Measurements from ENCODE around the gene ARHGAP29.
"Not testable (repeated sequence)": the region's sequence is repeated elsewhere in the genome, so short reads cannot be mapped to it uniquely, and the experiment has no call there.

The ARHGAP29 gene

GRCh38 chr1:94164121-94164520, 73.3 kb downstream of the ARHGAP29 start:
- DNase-seq, result not testable (repeated sequence)

DNA sequence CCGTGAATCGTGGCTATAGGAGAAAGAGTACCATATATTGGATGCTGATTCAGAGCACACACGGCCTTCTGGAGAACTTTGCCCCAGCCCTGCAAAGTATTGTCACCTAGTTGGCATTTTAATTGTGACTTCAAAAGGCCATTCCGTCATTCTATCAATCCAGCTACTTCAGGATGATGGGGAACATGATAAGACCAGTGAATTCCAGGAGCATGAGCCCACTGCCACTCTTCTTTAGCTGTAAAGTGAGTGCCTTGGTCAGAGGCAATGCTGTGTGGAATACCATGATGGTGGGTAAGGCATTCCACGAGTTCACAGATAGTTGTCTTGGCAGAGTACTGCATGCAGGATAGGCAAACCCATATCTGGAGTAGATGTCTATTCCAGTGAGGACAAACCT, 74.1 kb downstream of the ARHGAP29 start:
- not testable (repeated sequence) for DNase-seq

DNA sequence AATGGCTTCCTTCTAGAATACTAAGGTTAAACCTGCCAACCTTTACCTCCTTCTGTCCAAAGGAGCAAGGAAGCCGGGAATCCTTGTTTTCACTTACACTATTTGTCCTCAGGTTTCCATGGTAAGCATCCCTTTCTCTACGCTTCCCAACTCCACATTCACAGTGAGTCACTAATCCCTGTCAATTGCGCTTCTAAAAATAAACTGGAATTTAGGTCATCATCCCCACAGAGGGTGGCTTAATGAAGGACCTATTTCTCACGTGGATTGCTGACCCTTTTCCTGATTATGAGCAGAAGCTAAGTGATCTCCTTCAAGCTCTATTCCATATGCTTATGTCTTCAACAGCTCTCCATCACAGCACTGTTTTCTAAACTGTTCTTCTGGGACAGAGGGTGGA, 76.6 kb downstream of the ARHGAP29 start:
- no peak for DNase-seq

GRCh38 chr1:94156096-94156625, 81.2 kb downstream of the ARHGAP29 start:
- DNase-seq, result no peak

GRCh38 chr1:94154989-94155388, 82.4 kb downstream of the ARHGAP29 start:
- no peak for DNase-seq

DNA sequence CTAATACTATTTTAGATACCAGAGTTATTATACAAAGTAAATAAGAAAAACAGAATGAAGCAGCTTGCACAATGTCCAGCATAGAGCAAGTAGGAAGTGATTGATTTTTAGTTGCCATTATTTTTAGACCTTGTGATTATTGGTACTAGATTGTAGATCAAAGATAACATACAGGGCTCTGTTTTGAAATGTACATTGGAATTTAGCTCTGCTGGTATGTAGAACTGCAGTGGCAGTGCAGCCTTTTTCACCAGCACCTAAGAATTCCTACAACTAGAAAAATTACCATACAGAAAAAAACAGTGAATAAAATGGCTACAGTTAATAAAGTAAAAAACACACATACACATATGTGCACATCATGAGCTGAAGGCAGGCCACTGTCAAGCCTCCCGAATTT, 84.3 kb downstream of the ARHGAP29 start:
- no peak for DNase-seq

GRCh38 chr1:94149166-94149565, 88.2 kb downstream of the ARHGAP29 start:
- not testable (repeated sequence) for DNase-seq

GRCh38 chr1:94146273-94146672, 91.1 kb downstream of the ARHGAP29 start:
- DNase-seq, result no peak

- no peak for DNase-seq
These were observed 92.5 kb downstream of the ARHGAP29 start for GRCh38 chr1:94144836-94145235.

DNA sequence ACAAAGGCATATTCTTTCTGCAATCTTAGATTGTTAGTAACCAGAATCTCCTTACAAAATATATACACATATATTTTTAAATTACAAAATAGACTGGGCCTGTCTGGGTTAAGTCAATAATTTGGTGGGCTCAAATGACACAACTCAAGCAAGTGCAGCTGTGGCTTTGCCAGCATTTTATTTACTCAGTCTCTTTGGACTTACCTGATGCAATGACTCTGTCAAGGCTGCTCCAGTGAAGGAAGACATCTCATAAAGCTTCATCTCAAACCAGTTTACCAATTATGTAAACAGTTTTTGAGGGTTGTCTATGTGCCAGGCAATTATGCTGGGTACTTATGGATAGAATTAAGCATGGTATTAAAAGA, 93.6 kb downstream of the ARHGAP29 start:
- DNase-seq, result no peak

DNA sequence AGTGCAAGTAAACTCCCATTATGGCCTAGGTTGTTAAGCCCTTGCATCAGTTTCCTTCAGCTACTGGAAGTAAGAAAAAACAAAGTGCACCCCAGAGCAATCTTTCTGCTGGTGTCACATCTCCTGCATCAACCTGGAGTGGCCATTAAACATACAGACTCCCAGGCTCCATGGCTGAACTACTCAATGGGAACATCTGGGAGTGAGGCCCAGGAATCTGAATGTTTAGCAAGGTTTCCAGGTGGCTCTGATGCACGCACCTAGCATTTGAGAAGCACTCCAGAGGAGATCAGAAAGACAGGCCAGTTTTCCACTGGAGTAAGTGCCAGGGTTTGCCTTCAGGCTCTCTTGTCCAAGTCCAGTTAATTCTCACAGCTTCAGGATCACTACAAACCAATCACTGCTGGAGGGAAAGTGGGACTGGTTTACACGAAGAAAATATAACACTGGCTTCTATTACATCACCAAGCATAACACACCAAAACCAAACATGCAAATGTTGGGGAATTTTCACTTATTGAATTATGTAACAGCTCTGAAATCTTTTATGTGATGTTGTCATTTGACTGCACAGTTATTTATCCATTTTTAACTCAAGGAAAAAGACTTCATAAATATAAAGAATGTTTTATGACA, 94.1 kb downstream of the ARHGAP29 start:
- DNase-seq, result no peak

- no peak for DNase-seq
These were observed 94.8 kb downstream of the ARHGAP29 start for GRCh38 chr1:94142583-94142982.

- DNase-seq, result no peak
These were observed 95.4 kb downstream of the ARHGAP29 start for GRCh38 chr1:94142022-94142421.

DNA sequence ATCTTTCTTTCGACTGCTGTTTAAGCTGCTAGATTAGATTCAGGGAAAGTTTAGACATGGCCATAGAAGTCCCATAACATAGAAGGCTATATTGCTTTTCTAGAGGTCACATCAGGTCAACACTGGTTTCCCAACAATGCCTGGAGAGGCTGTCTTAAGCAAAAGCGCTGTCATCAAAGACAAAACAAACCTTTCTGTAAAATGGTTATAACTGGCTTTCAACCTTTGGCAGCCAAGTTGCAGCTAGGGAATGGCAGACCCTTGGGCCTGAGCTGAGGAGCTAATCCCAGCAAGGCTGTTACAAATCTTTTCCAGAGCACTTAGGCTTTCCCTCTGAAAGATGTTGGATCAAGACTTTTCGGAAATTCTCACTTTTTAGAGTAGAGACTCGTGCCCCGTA, 105.3 kb downstream of the ARHGAP29 start:
- no peak for DNase-seq

- no peak for DNase-seq
These were observed 106.4 kb downstream of the ARHGAP29 start for GRCh38 chr1:94130851-94131595.

GRCh38 chr1:94126651-94127050, 110.7 kb downstream of the ARHGAP29 start:
- no peak for DNase-seq

DNA sequence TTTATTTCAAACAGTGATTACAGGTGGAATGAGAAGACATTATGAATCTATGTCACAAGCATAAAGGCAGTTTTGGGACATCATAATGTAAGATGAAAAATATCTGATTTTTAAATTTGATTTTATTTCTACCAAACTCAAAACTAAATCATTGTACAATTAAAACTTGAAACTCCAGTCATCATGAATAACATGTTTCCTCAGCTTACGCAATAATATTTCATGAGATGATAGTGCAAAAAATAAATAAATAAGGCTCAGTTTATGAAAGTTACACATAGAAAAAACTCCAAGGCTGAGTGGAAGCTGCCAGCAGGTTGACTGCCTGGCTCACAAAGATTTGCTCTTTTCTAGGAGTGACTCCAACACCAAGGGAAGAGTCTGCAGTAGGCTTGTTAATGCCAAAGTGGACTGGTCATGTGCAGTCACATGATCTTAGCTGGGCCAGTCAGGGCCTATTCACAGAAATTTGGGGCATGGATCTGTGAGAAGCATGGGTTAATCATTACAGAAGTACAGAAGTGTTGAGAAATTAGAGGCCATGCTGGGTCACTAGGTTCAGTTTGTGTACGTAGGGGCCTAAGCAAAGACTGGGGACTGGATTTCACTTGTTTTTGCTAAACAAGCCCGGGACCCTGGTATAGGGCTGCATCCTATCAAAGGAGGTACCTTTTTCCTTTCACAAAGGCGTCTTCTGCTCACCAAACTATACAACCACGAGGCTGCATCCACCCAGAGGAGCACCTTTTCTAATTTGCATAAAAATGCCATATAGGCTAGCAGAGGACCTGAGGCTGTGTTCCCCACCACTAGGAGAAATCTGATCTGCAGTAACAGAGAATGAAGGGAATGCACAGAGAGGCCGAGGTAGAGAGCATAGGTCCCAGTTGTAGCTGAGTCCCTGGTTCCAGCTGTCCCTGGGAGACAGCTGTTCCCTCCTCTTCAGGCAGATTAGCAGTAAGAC, 111.6 kb downstream of the ARHGAP29 start:
- DNase-seq, result no peak

DNA sequence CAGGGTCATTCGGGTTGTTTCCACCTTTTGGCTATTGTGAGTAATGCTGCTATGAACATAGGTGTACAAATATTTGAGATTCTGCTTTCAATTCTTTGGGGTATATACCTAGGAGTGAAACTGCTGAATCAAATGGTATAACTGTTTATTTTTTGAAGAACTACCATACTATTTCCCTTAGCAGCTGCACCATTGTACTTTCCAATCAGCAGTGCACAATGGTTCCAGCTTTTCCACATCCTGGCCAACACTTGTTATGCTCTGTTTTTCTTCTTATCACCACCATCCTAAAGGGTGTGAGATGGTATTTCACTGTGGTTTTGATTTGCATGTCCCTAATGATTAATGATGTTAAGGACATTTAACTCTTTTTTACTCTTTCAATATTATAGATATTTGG, 112.8 kb downstream of the ARHGAP29 start:
- DNase-seq, result no peak

DNA sequence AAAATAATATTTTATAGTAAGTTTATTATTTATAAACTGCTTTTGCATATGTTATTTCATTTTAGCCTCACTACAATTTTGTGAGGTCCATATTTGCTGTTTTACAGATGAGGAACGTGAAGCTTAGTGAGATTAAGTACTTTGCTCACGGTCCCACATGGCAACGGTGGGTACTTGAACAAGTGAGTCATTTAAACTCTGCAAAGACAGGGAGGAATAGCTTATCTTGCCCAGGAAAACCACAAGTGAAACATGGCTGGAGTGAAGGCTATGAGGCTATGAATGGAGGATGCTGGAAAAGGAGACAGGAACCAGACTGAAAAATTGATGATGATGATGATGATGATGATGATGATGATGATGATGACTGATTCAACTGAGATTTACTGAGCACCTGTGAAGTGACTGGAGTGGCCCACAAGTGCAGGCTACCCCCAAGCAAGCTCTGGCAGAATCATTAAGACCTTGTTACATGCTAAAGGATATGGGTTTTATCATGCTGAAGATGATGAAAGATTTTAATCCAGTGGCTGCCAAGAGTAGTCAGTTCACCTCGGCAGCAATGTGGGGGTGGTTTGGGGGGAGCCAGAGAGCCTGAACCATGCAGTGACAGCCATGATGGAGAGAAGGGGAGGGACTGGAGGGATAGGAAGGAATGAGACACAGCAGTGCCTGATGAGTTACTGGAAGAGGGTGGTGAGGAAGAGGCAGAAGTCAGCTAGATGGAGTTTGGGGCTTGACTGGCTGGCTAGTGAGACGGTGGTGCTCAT, 115.0 kb downstream of the ARHGAP29 start:
- no peak for DNase-seq
